GM21447 (cell line): Measurements from ENCODE around the gene BICD1.

Experiments
- ATAC-seq: cut with Tn5 transposase; IDR thresholded peaks from one replicate; pipeline ENCODE4 v1.9.1; 2021; ENCODE audit not compliant: unreplicated experiment

BICD1 gene

DNA sequence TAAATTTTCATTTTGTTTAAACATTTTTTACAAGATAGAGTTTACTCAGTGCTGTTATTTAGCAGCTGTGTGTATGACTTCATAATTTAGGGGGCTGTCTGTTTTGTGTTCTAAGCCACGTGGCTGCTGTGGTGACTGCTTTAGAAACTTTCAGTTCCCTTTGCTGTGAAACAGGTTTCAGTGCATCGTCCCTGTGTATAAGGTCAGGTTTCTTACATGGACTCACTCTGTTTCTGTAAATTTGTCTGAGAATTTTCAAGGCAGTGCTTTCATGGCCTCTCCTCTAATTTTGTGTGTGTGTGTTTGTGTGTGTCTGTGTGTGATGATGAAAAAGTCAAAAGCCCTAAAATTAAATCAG is 32.4 kb downstream of the BICD1 start:
- ATAC-seq: peak; percentile 93

DNA sequence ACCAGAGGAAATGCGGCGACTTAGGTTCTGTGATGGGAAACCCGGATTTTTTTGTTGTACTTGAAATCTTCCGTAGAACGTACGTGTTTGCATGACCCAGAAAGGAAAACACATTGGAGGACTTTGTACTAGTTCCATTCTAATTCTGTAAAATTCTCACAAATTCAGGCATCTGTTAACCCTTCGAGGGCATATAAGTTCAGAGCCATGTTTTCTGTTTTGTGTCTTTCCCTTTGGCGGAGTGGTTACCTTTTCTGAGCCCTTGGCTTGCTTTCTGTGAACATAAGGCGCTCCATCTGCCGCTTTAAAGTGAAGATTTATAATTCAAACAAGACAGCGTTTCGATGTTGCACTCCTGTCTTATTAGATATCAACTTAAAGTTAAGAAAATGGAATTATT is 34.2 kb downstream of the BICD1 start:
- ATAC-seq: no peak

DNA sequence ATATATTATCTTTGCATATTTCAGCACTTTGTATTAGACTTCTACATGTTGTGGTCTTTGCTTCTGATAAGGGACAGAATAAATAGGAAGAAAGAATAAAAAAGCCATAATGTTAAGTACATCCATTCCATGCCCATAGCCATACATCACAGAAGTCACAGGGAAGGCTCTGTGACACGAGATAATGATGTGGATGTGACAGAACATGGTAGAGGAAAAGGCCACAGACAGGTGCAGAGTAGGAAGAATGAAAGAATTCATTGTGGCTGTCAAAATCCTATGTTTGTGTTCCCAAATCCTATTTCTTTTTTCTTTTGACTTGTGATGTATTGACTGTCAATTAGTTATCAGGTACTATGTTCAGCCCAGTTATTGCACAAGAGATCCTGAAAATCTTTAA is 38.4 kb downstream of the BICD1 start:
- ATAC-seq: no peak

DNA sequence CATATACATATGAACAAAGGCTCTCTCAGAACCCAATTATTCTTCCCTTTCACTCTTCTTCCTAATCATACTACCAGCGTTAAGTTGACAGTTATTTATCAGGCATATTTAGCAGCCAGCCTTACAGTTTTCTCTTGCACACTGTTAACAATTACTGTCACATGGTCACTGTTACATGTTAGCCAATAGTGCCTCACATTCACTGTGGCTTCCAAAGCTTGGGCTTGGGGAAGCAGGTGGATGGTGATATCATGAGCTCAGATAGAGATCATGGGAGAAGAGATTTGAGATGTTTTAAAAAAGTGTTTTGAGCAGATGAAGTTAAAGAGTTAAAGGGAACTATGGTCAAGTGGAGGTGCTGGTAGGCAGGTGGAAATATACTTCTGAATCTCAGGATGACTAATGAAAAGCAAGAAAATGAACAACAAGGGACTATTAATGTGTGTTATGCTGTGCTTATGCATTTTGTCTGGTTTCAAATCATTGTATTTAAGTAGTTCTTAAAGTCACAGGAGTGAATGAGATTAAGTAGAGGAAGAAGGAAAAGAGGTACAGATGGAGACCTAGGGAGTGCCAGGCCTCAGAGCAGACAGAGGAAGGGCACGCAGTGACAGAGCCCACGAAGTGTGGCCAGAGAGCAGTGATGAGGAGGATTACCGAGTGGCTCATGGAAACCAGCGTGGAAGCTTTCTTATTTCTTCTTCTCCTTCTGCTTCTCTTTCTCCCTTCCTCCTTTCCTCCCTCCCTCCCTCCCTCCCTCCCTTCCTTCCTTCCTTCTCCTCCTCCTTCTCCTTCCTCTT is 39.6 kb downstream of the BICD1 start:
- ATAC-seq: peak; percentile 71

DNA sequence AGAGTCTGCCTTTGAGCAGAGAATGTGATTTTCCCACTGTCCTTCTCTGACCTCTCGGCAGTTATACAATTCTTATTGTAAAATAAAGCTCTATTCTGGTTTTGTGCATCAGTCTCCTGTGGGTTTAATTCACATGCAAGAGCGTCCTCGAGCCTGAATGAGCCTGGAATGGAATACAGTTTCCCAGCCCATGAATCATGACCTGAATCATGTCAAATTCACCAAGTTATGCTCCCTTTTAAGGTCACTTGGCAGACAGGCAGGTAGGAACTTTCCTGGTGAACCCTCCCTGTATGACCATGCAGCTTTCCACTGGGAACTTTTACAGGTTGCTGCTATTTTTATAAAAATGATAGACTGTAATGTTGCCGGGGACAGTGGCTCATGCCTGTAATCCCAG is 41.7 kb downstream of the BICD1 start:
- ATAC-seq: no peak

DNA sequence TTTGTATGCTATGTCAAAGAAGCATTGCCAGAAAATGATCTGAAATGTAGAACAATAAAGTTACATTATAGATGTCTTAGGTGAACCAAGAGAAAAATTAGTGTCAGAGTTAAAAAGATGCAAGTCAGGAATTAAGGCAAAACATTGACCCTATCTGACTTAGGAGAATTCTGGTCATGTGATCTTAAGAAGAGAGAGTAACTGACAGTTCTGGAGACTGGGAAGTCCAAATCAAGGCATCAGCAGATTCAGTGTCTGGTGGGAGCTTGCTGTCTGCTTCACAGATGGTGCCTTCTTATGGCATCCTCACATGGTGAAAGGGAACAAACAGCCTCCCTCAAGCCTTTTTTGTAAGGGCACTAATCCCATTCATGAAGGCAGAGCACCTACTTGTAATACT is 42.8 kb downstream of the BICD1 start:
- no peak for ATAC-seq

DNA sequence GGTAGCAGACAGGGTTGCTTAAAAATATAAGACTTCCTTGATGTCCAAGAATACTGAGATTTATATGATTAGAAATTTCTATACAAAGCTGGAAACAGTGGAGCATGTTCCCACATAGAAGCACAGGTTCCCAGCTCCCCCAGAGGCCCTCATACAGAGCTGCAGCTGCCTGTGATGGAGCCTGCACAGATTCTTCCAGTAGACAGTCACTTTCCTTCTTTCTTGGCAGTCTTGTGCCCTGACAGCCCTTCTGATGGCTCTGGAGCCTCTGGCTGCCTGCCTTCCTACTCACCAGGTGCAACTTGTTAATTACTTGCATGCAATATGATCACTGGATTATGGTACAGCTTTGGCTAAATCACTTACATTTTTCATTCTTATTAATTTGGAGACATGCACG is 44.4 kb downstream of the BICD1 start:
- no peak for ATAC-seq

DNA sequence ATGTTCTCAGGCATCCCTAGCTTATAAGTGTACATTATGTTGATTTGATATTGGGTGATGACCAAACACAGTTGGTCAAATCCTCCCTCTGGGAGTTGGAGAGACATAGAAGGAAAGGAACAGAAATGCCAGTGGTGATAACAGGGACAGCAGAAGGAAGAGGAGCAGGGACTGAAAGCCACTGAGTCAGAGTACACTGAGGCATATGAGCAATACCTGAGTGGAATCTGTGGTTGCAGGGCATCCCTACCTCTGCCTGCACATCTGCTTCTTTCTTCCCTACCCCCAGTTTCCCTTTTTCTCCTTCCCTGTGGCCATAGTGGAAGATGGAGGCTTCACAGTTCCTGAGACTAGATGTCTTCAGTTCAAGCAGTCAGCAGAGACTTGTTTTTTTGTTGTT is 44.9 kb downstream of the BICD1 start:
- ATAC-seq: no peak

DNA sequence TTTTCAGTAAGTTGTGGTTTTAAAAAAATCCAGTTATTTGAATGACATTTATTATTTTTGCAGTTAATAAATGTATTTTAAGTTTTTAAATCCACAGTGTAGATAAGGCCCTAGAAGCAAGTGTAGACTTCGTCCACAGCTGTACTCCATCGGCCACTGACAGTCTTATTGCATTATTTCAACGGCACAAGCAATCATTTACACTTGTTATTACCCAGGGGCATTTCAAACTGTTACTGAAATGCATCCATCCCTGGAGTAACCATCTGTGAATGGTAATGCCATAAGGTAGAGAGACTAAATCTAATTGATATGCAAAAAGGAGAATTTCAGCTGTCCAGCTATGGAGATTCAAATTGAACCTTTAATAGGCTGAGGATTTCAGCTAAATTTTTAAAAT is 48.4 kb downstream of the BICD1 start:
- ATAC-seq: no peak

DNA sequence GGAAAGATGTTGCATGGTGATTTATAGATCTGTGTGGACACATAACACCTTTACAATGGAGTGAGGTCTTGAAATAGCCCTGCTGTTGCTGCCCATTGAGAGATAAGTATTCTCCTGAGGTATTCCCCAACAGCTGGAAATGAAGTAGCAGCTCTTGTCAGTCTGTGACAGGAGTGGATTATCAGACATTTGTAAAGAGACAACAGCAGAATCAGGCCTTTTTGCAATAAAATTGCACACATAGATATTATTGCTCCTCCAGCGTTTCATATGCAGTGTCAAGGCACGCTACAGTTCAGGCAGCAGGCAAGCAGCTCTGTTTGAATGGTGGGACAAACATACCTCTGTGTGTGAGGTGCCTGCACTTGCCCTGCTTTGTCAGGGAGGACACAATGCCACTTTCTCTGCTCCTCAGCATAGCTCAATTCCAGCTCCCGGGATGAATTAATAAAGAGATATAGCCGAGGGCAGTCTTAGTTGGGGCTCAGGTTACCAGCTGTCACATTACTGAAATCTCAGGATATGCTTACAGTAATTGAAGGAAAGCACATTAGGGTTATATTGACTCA is 49.4 kb downstream of the BICD1 start:
- no peak for ATAC-seq

DNA sequence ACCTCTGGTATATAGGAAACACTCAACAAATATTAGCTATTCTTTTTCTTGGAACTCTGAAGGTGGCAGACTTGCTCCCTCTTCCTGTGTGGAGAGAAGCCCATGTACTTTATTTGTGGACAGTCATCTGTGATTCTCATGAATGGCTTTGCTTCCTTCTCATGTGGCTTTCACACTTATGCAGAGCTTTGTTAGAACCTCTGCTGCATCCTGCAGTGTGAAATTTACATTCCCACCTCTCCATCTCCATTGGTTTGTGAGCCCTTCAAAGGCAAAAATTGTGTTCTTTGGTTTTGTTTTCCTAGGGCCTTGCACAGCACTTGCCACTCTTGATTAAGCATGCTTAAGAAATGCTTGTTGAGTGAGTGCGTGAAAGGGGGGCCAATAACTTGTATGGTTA is 51.9 kb downstream of the BICD1 start:
- ATAC-seq: no peak

DNA sequence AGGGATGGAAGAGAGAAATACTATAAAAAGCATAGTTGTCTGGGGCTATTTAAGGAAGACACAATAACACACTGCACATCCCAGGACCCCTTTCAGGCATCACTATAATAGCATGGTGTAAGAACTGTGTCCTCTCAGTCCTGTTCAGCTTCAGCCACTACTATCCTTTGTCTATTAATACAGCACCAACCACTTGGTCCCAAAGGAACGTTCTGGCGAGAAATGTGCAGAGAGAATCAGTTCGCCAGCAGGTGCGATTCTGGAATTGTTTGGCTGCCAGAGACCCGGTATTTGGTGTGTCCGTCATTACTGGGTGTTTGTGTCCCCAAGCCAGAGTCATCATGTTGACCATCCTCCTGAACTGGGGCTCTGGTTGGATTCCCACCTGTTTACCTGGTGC is 52.7 kb downstream of the BICD1 start:
- no peak for ATAC-seq

DNA sequence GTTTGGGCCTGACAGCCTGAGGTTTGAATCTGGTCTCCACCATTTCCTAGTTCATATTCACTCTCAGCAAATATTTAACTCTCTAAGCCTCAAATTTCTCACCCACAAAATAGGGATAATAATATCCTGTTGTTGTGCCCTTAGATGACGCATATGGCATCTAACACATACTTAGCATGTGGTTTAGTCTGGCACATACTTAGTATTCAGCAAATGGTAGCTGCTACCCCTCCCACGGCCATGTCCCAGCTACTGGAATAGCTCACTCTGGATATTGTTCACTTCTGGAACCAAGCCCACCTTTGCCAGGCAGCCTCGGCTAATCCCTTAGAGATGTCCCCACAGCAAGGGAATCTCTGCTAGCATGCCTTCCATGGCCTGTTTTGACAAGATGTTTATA is 53.3 kb downstream of the BICD1 start:
- no peak for ATAC-seq

DNA sequence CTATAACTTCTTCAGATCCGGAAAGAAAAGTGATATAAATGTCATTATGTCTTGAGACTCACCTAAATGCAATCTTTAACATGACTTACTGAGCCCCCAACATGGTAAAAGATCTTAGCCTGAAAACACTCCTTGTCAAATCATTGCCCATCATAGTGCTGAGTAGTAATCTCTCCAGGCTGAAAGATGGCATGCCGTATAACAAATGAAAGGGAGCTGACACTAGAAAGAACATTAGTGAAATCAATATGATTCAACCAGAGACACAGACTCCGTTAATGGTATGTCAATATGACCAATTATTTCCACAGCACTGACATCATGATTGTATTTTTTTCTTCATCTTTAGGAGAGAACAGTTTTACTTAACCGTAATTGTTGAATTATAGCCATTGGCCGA is 54.4 kb downstream of the BICD1 start:
- no peak for ATAC-seq

DNA sequence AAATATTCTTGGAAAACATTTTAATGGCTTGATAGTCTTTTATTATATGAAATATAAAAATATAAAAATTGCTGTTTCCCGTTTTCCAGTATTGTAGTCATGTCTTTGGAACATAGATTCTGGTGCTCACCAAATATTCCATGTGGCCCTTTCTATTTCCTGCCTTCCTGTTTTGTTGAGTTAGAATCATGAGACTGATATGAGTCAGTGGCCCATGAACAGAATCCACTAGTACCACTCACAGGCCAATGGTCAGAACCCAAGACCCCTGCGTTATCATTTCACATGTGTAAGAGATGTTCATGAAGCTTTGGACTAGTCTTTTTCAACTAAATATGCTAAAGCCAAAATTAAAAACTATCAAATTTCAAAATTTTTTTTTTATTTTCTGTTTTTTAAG is 56.9 kb downstream of the BICD1 start:
- no peak for ATAC-seq

DNA sequence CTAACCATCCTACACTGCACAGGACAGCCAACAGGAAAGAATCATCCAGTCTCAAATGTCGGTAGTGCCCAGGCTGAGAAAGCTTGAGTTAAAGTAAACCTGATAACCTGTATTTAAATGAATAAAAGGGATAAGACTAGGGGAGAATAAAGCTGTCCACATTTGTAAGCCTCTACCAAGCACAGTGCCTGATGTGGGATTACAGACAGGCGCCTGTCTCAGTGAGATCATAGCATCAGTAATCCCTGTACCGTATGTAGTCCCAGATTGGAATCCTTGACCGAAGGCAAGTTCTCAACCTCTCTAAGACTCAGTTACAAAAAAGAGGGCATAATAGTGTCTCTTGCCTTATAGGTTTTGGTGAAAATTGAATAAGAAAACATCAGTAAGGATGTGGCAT is 59.9 kb downstream of the BICD1 start:
- no peak for ATAC-seq

DNA sequence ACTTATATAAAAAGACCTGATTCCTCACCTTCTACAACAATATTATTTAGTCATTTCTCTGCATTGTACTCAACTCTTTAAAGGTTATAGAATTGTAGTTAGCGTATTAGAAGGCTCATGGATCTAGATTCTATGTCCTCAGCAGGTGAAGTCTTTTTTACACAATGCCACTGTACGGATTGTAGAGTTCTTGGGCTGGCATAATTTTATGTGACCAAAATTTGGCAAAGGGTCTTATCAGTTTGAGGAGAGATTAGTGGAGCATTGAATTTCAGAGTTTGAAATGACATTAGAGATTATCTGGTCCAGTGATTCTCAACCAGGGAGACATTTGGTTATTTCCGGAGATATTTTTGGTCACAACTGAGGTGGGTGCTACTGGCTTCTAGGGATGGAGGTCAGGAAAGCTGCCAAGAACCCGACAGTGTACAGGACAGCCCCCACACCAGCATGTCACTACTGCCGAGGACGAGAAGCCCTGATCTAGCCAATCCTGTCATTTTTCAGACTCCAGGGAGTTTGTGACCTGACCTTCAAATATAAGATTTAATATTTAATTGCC is 63.9 kb downstream of the BICD1 start:
- no peak for ATAC-seq

DNA sequence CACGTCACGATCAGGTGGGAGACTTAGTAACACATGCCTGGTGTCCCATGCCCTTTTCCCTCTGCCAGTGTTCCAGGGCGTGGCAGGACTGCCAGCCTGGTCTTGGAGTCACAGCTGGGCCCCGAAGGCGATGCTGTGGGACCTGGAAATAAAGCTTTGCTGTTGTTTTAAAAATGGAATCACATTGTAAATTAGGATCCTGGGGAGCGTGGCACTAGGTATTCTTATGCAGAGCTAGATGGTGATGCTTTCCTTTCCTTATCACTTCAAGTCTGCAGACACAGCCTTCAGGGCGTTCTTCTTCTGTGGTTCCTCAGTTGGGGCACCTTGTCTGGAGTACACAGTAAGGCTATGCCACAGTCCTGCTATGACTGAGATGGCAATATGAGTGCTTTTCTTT is 64.6 kb downstream of the BICD1 start:
- no peak for ATAC-seq

DNA sequence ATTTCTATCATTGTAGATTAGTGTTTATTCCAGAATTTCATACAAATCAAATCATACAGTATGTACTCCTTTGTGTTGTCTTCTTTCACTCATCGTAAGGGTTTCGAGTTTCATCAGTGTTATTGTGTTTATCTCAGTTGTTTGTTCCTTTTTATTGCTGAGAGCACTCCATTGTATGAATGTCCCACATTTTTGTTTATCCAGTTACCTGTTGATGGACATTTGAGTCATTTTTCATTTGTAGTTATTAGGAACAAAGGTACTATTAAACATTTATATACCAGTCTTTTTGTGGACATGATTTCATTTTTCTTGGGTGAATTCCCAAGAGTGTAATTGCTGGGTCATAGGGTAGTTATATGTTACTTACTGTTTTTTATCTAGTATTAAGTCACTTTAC is 70.0 kb downstream of the BICD1 start:
- no peak for ATAC-seq

DNA sequence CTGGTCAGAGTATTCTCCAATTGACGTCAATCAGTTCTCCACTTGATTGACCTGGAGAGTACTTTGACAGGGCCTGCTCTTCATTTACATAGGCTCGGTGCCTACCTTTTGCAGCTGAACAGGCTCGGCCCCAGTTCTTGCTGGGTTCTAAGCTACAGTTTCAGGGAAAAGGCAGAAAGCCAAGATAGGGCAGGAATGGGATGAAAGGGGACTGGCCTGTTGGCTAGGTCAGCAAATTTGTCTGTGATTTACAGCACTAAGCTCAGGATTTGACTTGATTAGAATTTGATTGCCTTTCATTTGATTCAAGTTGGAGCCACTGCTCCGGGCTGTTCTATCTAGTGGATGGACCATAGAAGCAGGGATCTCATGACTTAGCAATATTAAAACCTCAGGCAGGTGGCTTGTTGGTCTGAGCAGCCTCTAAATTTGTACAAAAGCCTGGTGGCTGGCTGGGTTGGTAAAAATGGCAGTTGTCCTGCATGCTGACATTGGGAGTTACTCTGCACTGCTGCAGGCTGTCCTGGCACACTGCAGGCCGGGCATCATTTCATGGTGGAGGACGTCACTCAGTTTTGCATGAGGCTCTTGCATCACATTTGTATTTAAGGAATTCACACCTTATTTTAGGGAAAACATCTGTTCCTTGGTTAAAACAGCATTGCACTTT is 71.8 kb downstream of the BICD1 start:
- no peak for ATAC-seq

DNA sequence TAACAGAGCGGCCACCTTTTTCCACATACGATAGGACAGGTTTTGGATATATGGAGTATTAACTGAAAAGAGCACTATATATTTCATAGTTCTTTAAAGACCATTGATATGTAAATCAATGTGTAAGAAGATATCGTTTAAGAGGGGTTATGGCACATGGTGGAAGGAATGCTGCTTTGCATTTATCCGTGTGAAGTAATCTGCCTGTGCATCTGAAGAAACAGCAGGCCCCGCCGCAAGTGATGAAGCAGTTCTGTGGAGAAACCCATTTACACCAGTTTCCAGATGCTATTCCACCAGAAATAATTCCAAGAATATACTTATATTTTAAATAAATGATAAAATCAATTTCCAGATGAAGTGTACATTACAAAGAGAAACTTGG is 72.4 kb downstream of the BICD1 start:
- no peak for ATAC-seq

DNA sequence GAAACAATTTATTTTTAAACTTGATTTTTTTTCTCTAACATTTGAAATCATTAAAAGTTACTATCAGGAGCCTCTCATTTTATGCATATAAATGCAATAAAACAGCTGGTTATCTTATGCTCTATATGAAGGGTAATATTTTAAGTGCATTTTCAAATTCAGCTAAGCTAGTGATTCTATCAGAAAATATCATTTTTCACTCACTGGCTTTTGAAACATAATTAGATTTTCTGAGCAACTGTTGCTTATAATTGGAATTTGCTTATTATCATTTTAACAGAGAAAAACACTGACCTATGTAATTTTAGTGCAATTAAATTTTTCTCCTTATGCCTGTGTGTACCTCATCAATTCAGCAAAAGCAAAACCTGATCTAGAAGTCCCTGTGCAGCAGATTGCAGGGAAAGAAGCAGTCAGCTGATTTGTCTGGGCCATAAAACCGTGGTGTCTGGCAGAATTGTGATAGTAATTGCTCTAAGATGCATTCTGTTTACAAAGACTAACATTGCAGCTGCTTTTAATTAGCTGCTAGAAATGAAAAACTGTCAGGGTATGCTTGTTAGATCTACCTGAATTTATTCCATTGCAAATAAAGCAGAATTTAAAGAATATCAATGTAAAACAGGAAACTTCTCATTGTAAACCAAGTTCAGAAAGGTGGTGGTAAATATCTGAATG is 75.0 kb downstream of the BICD1 start:
- ATAC-seq: no peak
